A549 treated with CpdA at 1 μM for 4 hours (cell line): Measurements from ENCODE around the gene CPA4. TPM values are rescaled to one million over a fixed set of nuclear protein-coding genes. Genes with fewer than 3 reads are reported as not detected.

Experiments used
- total RNA-seq: library from RNA; stranded (reverse); fragments of 200-300 nt; extraction: Qiagen RNA extraction; gene quantifications from 5 replicates; pipeline ENCODE4 v1.2.3, GENCODE V29; 2022; ENCODE audit warnings: low read depth

Gene CPA4, protein sequence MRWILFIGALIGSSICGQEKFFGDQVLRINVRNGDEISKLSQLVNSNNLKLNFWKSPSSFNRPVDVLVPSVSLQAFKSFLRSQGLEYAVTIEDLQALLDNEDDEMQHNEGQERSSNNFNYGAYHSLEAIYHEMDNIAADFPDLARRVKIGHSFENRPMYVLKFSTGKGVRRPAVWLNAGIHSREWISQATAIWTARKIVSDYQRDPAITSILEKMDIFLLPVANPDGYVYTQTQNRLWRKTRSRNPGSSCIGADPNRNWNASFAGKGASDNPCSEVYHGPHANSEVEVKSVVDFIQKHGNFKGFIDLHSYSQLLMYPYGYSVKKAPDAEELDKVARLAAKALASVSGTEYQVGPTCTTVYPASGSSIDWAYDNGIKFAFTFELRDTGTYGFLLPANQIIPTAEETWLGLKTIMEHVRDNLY
- 5.8 to 8.1 TPM (median 6.5 TPM) in 5 replicates for total RNA-seq

DNA sequence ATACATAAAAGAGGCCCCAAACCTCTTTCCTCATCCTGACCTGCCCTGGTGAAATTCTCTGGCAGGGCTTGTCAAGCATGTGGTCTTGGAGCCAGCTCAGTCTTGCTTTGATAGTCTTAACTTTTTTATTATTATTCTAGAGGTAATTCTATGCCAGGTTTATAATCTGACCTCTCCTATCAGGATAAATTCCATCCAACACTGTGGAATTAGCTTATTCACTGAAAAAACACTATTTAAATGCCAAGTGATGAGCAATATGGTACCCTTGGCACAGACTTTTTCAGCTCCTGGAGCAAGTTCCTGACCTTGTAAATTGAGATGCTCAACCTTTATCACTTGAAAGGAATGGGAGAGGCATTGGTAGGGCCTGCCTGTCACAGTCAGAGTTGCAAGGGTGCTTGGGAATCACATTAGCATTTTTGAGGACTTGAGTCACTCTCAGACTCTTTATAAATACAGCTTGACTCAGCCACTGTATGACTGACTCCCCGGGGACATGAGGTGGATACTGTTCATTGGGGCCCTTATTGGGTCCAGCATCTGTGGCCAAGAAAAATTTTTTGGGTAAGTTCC is at the start of gene CPA4:
Gene CPA4 (plus strand): TSS at position 480 of the 576 bp plus-strand sequence. CDS start 20 bp downstream, at position 500.

DNA sequence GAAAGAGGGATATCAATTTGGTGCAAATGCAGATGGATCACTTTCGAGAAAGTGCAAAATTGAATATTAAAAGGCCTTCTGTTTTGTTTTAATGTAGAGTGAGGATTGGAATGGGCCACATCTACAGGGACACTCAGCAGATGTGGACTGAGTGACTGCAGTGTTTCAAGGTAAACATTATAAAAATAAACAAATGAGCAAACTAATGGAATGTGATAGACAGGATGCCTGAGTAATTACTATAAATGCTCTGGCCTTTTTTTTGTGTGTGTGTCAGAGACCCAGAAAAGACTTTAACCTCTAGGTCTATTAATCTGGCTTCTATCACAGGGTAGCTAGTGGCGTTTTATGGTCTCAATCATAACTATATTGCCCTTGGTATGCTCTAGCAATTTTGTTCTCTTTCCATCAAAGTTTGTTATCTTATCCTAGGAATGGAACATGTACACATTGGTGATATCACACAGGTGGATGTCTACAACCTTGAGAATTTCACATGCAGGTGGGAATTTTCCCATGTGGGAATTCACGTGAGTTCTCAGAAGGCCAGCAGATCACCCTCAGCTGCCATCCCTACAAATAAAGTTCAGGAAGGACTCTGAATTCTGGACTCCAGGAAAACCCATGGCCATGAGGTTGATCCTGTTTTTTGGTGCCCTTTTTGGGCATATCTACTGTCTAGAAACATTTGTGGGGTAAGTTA is 26.6 kb upstream of the CPA4 start, which contains the start of gene CPA2:
Gene CPA2 (plus strand): TSS at position 606 of the 703 bp plus-strand sequence. CDS start 19 bp downstream, at position 625.

DNA sequence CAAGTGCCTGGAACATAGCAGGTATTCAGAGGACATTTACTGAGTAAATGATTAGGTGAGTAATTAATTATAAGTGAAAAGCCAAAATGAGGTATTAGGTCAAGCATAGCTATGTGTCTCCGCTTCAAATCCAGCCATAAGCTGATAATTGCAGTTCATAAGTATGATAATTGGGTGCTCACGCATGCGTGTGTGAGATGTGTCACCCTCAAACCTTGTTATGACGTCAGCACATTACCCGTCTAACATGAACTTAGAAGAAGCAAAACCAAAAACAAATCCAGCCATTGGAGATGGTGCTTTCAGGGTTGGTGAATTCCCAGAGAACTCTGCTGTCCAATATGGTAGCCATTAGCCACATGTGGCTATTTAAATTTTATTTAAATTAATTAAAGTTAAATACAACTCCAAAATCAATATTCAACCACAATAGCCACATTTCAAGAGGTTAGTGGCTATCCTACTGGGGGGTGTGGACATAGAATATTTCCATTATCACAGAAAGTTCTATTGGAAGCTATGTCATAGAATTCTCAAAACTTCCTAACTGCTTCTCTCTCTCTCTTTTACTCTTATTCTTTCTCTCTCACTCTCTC is 51.4 kb downstream of the CPA4 start, which contains the start of gene CPA5:
Gene CPA5 (plus strand): TSS at position 546 of the 596 bp plus-strand sequence. CDS start 1,670 bp downstream, outside the sequence.

Other genes with a start within 250 kb of the CPA4 start
- gene ZC3HC1, start 241.8 kb upstream of the CPA4 start, total RNA-seq: 26.7 to 28.4 TPM (median 27.1 TPM) in 5 replicates
- gene KLHDC10, start 222.6 kb upstream of the CPA4 start, total RNA-seq: 11.4 to 17.9 TPM (median 14.7 TPM) in 5 replicates
- gene TMEM209, start 87.8 kb upstream of the CPA4 start, total RNA-seq: 13.9 to 18.3 TPM (median 15.6 TPM) in 5 replicates
- not detected in 5 replicates for gene SSMEM1, start 85.3 kb upstream of the CPA4 start, total RNA-seq
- 0.08 to 0.20 TPM (median 0.09 TPM) in 3 of 5 replicates, not detected in the others for gene CPA2, start 26.3 kb upstream of the CPA4 start, total RNA-seq
- gene CPA5, start 51.7 kb downstream of the CPA4 start, total RNA-seq: not detected in 5 replicates
- not detected in 5 replicates for gene CPA1, start 87.3 kb downstream of the CPA4 start, total RNA-seq
- gene CEP41, start 147.9 kb downstream of the CPA4 start, total RNA-seq: 12.2 to 15.7 TPM (median 14.7 TPM) in 5 replicates
- gene MEST, start 198.9 kb downstream of the CPA4 start, total RNA-seq: 36.4 to 42.3 TPM (median 40.7 TPM) in 5 replicates